ENCODE measurements around the gene HOXC6.

The HOXC6 gene

GRCh38 chr12:54037360-54038283 is 9.4 kb downstream of the HOXC6 start (continued):
- TF ChIP-seq ZNF639 (tag by site-specific recombination; IDR thresholded peaks at IDR 0.05) (peak; percentile 19; the same call in 1 of the 2 replicates), ZNF48 (tag by site-specific recombination; IDR thresholded peaks at IDR 0.05) (no peak), SETDB1 (IDR thresholded peaks at IDR 0.05; ENCODE audit: insufficient read length, low read length) (no peak), ZFP69B (tag by site-specific recombination; IDR thresholded peaks at IDR 0.05) (no peak), ZNF366 (tag by site-specific recombination; conservative IDR thresholded peaks at IDR 0.05) (peak; percentile 94), ZNF555 (tag by site-specific recombination; conservative IDR thresholded peaks at IDR 0.05) (no peak), ZNF398 (tag by site-specific recombination; IDR thresholded peaks at IDR 0.05) (peak; percentile 76), ZNF2 (tag by site-specific recombination; IDR thresholded peaks at IDR 0.05) (no peak), PRDM10 (tag by site-specific recombination; IDR thresholded peaks at IDR 0.05) (peak; percentile 40), ZFP3 (tag by site-specific recombination; IDR thresholded peaks at IDR 0.05; ENCODE audit: low read depth) (no peak), HIC1 (tag by site-specific recombination; IDR thresholded peaks at IDR 0.05) (peak; percentile 83), ZNF623 (tag by site-specific recombination; IDR thresholded peaks at IDR 0.05) (no peak), ZNF132 (tag by site-specific recombination; IDR thresholded peaks at IDR 0.05; ENCODE audit: borderline replicate concordance) (no peak), ZNF610 (tag by site-specific recombination; IDR thresholded peaks at IDR 0.05; ENCODE audit: borderline replicate concordance) (peak; percentile 19; the same call in 1 of the 2 replicates), ZFHX2 (tag by site-specific recombination; conservative IDR thresholded peaks at IDR 0.05) (peak; percentile 86), ZBTB44 (tag by site-specific recombination; IDR thresholded peaks at IDR 0.05) (peak; percentile 71; the same call in 1 of the 2 replicates), ZBTB1 (tag by site-specific recombination; IDR thresholded peaks at IDR 0.05) (peak; percentile 47; the same call in 1 of the 2 replicates), GFI1B (tag by site-specific recombination; IDR thresholded peaks at IDR 0.05) (peak; percentile 55; the same call in 1 of the 2 replicates), ZNF426 (tag by site-specific recombination; IDR thresholded peaks at IDR 0.05) (no peak), ZNF274 (IDR thresholded peaks at IDR 0.05; ENCODE audit: low read length) (no peak), ZNF274 (tag by site-specific recombination; IDR thresholded peaks at IDR 0.05; ENCODE audit: borderline replicate concordance) (no peak), ZNF501 (tag by site-specific recombination; IDR thresholded peaks at IDR 0.05) (peak; percentile 61; the same call in 1 of the 2 replicates), ZNF660 (tag by site-specific recombination; IDR thresholded peaks at IDR 0.05) (no peak; the same call in 1 of the 2 replicates), SP7 (tag by site-specific recombination; IDR thresholded peaks at IDR 0.05) (peak; percentile 94), BCL11A (tag by site-specific recombination; IDR thresholded peaks at IDR 0.05; ENCODE audit: low read depth) (peak; percentile 56; the same call in 1 of the 2 replicates), ZNF449 (tag by site-specific recombination; IDR thresholded peaks at IDR 0.05) (0 out of 2 replicates have a peak, but pooled peaks have one; percentile 32)
